SK-MEL-5 (cell line): ENCODE data around the gene RASD1. TPM values are rescaled to one million over a fixed set of nuclear protein-coding genes. Genes with fewer than 3 reads are reported as not detected.

Source experiments
- DNase-seq: peaks from one replicate; pipeline ENCODE4 v3.0.0-alpha.2; 2016; ENCODE audit warnings: low read depth, low spot score
- in situ Hi-C: cut with HindIII; loops from 2 replicates; pipeline ENCODE4 v1.10.0; 2016; ENCODE audit warnings: low sequenced_read_pairs, high pct_unique_total_duplicates, low pct_unique_long_range_greater_than_20kb
- total RNA-seq: library from RNA; depleted of rRNA; stranded (reverse); fragments of >200 nt; shearing (Covaris generic); gene quantifications from 2 replicates; pipeline ENCODE4 v1.2.3, GENCODE V29; 2014

The RASD1 gene
- total RNA-seq, 1 experiment from 2014 or later, result 73.8 TPM

GRCh38 chr17:17528696-17529652 lies 32.8 kb upstream of the RASD1 start:
- DNase-seq, result no peak
- in situ Hi-C loops, result no loop called here

DNA sequence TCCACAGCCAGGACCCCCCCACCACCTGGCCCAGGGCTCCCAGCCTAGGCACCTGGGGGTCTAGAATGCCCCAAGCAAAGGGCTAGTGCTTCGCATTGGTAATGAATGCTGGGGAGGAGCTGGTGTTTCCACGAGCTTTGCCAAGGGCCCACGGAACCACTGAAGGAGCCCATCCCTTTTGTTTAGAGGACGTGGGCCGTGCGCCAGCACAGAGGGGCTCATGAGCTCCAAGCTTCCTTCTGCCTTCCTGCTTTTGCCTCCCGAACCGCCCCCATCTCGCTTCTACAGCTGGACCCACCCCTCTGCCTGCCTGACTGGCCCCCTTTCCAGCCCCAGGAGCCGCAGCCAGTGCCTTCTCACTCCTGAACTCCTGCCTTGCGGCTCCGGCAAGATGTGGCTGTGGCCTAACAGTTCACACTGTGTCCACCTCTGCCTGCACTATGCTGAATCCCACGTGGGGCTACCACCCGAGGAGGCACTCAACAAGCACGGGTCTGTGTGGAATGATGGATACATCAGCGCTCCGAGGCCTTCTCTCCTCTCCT lies 31.8 kb upstream of the RASD1 start:
- in situ Hi-C loops, result no loop called here
- no peak for DNase-seq

GRCh38 chr17:17527534-17527933 lies 31.3 kb upstream of the RASD1 start:
- in situ Hi-C loops, result no loop called here
- no peak for DNase-seq

GRCh38 chr17:17526369-17526768 lies 30.2 kb upstream of the RASD1 start:
- in situ Hi-C loops, result no loop called here

GRCh38 chr17:17525956-17526355 lies 29.8 kb upstream of the RASD1 start:
- in situ Hi-C loops, result no loop called here

More at GRCh38 chr17:17526369-17526768, 30.2 kb upstream of the RASD1 start:
- DNase-seq, result no peak

GRCh38 chr17:17525311-17525710 lies 29.1 kb upstream of the RASD1 start:
- in situ Hi-C loops, result no loop called here
- DNase-seq, result no peak

More at GRCh38 chr17:17525956-17526355, 29.8 kb upstream of the RASD1 start:
- DNase-seq, result no peak

GRCh38 chr17:17523731-17524490 lies 27.7 kb upstream of the RASD1 start:
- in situ Hi-C loops, result no loop called here
- DNase-seq, result no peak

DNA sequence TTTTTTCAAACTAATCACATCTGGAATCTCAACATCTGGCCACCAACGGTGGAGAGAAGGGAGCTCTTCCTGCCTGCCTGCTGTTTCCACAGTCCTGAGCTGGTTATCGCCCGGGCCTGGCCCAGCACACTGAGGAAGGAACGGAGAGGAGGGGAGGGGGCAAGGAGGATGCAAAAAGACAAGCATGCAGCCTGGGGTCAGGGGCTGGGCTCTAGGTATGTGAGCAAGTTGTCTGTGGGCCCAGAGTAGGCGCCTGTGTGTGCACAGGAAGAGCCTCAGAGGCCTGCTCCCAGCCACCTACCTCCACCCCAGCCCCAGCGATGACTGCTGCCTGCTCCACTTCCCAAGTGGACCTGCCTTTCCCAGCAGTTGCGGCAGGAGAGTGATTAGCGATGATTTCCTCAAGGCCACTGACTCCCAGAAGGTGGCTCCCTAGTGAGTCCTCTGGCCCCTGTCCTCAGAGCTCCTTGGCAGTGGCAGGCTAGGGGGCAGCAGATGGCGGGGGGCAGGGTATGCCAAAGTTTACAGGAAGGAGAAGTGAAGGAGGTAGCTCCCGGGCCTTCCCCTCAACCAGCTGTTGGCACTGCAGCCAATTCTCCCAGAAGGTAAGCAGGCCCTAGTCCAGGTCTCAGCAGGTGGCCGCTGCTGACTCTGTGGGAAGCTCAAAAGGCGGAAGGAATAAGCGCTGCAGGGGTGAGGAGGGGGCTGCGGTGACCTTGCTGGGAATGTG lies 27.0 kb upstream of the RASD1 start:
- DNase-seq, result no peak
- in situ Hi-C loops, result no loop called here

- no peak for DNase-seq
- in situ Hi-C loops, result no loop called here
These were observed 24.5 kb upstream of the RASD1 start for GRCh38 chr17:17520599-17521232.

DNA sequence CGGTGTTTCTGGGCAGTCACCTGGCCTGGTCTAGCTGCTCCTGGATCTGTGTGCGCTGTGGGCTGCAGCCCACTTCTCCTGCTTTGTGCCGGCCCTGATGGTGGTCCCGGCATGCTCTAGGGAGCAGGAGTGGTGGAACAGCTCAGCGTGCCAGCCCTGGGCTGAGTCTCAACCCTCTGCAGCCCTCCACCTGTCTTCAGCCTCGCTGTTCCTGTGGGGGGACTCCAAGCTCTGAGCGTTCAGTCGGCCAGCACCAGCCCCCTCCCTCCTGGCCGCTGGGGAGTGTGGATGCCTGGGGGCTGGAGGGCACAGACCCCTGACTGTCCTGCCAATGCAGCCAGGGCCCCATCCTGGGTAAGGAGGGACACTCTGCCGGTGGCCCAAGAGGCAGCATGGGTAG lies 23.7 kb upstream of the RASD1 start:
- in situ Hi-C loops, result no loop called here
- no peak for DNase-seq

GRCh38 chr17:17518951-17519350 lies 22.8 kb upstream of the RASD1 start:
- no peak for DNase-seq
- in situ Hi-C loops, result no loop called here

DNA sequence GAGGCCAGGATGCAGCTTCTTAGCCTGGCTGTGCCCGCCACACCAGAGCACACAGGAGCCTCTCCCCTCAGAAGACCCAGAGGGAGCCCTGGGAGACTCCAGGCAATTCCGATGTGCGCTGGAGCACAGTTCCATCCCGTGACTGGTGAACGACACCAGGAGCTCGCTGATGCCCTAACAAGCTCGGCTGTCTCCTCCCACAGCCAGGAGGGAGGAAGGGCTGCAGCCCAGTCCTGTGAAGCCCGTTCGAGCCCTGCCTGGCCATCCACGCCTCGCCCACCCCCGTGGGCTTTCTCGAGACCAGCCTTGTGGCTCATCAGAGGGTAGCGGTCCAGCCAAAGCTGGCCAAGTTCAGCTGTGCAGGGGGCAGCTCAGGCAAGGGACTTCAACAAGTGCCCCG lies 21.8 kb upstream of the RASD1 start:
- no peak for DNase-seq
- in situ Hi-C loops, result no loop called here

DNA sequence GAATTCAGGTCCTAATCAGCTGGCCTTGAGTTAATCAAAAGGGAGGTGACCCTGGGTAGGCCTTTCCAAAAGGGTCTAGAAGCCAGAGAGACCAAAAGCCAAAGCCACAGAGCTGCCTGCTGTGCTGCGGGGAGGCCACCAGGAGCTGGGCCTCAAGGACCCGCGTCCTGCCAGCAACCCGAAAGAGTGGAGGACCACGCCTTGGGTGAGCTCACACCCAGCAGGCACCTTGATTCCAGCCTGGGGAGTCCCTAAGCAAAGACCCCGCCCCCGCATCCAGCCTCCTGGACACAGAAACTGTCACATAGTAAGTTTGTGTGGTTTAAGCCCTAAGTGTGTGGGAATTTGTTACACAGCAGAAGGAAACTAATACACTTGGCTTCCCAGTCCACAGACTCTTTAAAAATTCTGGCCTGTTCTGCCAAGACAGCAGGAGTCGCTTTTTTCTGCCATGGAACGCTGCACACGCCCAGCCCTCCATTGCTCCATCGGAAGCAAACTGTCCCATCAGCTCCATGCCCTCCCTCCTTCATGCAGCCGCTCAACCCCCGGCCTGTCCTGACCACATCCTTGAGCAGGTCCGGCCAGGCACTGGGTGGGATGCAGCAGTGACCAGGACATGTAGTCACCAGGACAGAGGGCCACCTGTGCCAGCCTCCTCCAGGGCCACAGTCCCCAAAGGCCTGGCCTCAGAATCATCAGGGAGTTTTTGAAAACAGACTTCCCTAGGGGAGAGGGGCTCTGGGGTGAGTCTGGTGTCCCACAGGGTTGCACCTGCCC lies 20.9 kb upstream of the RASD1 start:
- in situ Hi-C loops, result no loop called here
- DNase-seq, result no peak

- DNase-seq, result no peak
- in situ Hi-C loops, result no loop called here
These were observed 20.0 kb upstream of the RASD1 start for GRCh38 chr17:17515934-17516930.

DNA sequence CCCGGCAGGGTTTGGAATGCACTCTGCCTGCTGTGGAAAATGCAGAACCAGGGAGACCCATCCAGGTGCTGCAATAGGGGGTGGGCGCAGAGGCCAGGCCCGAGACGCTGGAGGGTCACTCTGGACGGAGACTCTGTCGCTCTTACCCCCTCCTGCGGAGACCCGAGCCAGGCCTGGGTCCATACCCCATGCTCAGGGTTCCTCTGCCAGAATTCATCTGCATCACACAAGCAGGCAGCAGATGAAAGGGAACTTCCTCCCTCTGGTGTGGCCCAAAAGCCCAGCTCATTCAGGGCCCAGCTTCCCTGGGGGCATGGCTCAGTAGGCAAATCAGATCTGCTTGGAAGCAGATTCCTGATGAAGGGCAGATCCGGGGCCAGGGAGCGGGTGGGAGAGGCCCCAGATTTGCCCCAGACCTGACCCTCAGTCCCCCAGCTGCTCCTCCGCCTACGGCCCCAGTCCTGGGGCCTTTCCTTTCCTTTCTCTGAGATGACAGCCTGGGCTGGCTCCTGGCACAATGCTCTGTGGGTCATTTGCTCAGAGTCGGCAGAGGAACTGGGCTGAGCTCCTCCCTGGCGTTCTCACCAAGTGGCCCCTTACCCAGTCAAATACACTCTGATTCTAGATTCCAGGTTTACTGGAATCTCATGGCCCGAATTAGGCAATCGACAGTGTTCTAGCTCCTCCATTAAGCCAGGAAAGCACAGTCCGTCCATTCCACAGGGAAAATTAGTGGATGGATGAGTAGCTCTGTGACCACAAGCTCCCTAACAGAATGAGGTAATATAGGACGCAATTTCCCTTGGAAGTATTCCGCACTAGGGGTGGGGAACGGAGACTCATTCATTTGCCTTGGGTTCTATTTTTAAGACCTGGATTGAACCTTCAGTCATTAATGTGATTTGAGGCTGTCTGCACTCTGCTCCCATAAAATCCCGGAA lies 19.1 kb upstream of the RASD1 start:
- DNase-seq, result no peak
- in situ Hi-C loops, result no loop called here
